ENCODE data around the gene ABTB2.
A peak's percentile ranks its signal among the peaks of the same experiment; 100 is the strongest.

Gene ABTB2

DNA sequence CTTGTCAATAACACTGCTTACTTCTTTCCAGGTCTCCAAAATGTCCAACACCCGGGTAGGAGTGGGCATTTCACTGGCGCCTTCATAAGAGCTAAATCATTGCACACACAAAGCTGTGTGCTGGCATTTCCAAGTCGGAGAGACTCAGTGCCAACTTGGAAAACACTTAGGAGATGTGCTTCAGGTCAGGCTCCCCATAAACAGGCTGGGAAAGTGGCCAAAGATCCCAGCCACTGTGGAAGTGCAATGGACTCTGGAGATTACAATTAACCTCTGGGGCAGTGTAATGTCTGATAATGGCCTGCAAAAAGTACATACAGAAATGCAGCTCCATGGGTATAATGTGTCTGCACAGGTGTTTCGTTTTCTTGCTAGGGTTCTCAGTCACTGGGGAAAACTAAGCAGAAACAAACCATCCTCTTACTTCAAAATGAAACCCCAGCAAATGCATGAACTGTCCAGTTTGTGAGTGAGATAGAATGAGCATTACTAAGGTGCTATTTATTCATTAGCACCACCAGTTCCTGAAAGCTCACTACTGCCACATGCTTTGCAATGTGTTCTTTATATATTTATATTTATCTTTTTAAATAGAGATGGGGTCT, 79.0 kb downstream of the ABTB2 start:
- ATAC-seq, result peak; percentile 50
- no peak overlapping the region for H3K4me3 Mint-ChIP-seq
- no peaks in the 10 kb centered on the region for H3K9me3 Mint-ChIP-seq
- no peaks in the 10 kb centered on the region for H3K36me3 Mint-ChIP-seq
- H3K27ac Mint-ChIP-seq, result no peak overlapping the region
- H3K27me3 Mint-ChIP-seq, result no peaks in the 10 kb centered on the region
- H3K4me1 Mint-ChIP-seq, result peaks cover 13% of the 10 kb centered on the region

- Mint-ChIP-seq H3K4me3 (no peak overlapping the region), H3K27me3 (no peaks in the 10 kb centered on the region), H3K27ac (no peak overlapping the region), H3K4me1 (peaks cover 13% of the 10 kb centered on the region), H3K9me3 (no peaks in the 10 kb centered on the region), H3K36me3 (no peaks in the 10 kb centered on the region)
- no peak for ATAC-seq
Observed at GRCh38 chr11:34278175-34278574, 79.6 kb downstream of the ABTB2 start.

- Mint-ChIP-seq H3K9me3 (no peaks in the 10 kb centered on the region), H3K4me1 (peaks cover 13% of the 10 kb centered on the region), H3K27me3 (no peaks in the 10 kb centered on the region), H3K4me3 (no peak overlapping the region), H3K36me3 (no peaks in the 10 kb centered on the region), H3K27ac (no peak overlapping the region)
- ATAC-seq, result no peak
Observed at GRCh38 chr11:34277171-34277570, 80.6 kb downstream of the ABTB2 start.

DNA sequence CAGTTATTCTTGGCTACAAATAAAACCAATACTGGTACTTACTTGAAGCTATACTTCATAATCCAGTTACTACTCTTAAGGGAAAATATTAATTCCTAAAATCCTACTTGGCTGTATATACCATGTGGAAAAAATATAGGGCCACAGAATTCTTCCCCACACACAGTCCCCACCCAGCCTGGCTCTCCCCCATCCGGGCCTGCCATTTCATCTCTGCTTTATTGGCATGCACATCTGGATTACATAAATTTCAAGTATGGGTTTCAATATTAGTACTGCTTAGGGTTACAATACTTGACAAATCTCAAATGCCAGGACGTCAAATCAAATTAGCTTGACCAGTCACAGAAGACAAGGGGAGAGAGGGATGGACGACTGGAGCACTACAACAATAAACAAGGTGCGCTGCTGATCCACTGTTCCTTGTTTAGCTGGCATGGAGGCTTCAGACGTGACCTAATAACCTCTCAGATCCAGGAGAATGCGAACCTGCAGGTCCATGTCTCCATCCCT, 81.4 kb downstream of the ABTB2 start:
- H3K36me3 Mint-ChIP-seq, result no peaks in the 10 kb centered on the region
- H3K9me3 Mint-ChIP-seq, result no peaks in the 10 kb centered on the region
- no peak for ATAC-seq
- H3K27me3 Mint-ChIP-seq, result no peaks in the 10 kb centered on the region
- peak overlapping the region; percentile 13 for H3K27ac Mint-ChIP-seq
- H3K4me3 Mint-ChIP-seq, result no peak overlapping the region
- peaks cover 13% of the 10 kb centered on the region for H3K4me1 Mint-ChIP-seq

DNA sequence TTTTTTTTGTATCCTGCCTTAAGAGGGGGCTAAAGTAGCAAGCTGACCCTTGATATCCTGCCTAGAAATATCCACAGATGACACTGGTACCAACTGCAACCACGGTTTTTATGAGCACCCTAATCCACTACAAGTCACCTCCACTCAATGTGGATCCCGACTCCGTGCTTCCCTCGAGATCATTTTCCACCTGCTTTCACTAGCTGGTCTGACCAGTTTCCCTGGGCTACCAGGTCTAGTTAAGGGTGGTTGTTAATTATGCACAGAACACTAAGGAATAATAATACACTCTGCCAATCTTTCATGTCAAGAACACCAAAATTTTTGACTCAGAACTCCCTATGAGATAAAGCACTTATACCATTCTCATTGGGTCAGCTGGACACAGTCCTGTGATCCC, 82.3 kb downstream of the ABTB2 start:
- Mint-ChIP-seq H3K27me3 (no peaks in the 10 kb centered on the region), H3K36me3 (no peaks in the 10 kb centered on the region), H3K9me3 (no peaks in the 10 kb centered on the region), H3K4me1 (peaks cover 13% of the 10 kb centered on the region), H3K4me3 (no peak overlapping the region), H3K27ac (peak overlapping the region; percentile 13)
- no peak for ATAC-seq

GRCh38 chr11:34274712-34275398, 83.0 kb downstream of the ABTB2 start:
- Mint-ChIP-seq H3K4me1 (peaks cover 13% of the 10 kb centered on the region), H3K4me3 (no peak overlapping the region), H3K36me3 (no peaks in the 10 kb centered on the region), H3K27ac (no peak overlapping the region), H3K9me3 (no peaks in the 10 kb centered on the region), H3K27me3 (no peaks in the 10 kb centered on the region)
- ATAC-seq, result no peak

DNA sequence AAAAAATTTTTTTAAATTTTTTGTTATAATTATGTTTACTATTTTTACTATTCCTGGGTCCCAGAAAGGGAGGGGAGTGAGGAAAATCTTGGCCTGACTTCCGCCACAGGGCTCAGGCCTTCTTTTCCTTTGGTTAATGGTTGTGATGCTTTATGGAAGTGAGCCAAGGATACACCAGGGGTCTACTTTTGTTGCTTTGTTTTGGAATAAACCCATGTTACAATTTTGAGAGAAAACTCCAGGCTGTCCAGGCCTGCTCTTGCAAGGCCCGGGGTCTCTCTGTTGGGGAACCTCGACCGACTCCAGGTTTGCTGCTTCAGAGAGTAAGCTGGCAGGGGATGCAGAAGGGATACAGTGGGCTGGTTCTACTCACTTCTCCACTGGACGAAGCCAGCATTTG, 84.7 kb downstream of the ABTB2 start:
- Mint-ChIP-seq H3K27ac (no peak overlapping the region), H3K27me3 (no peaks in the 10 kb centered on the region), H3K9me3 (no peaks in the 10 kb centered on the region), H3K4me3 (no peak overlapping the region), H3K4me1 (peaks cover 22% of the 10 kb centered on the region), H3K36me3 (no peaks in the 10 kb centered on the region)
- no peak for ATAC-seq

- Mint-ChIP-seq H3K4me3 (no peak overlapping the region), H3K9me3 (no peaks in the 10 kb centered on the region), H3K36me3 (no peaks in the 10 kb centered on the region), H3K27me3 (no peaks in the 10 kb centered on the region), H3K27ac (no peak overlapping the region), H3K4me1 (peaks cover 28% of the 10 kb centered on the region)
- ATAC-seq, result no peak
Observed at GRCh38 chr11:34271727-34272126, 86.1 kb downstream of the ABTB2 start.

DNA sequence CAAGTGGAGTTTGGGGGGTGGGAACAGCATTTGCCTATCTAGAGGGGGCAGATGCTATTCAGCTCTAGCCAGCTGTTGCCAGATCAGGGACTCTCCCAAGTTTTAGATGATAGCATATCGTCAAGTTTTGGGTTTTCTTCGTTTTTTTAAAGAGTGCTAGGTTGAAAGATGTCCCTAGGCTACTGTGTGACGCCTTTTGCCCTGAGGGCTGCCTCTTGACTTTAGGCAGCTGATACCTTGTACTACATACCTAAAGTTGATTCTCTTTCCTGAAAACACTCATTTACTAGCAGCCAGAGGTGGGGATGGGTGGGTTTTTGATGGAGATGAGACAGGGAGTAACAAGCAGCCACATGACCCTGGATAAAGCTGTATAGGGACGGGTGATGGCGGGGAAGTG, 87.1 kb downstream of the ABTB2 start:
- Mint-ChIP-seq H3K27ac (no peak overlapping the region), H3K4me3 (no peak overlapping the region), H3K4me1 (peaks cover 27% of the 10 kb centered on the region), H3K27me3 (no peaks in the 10 kb centered on the region), H3K9me3 (no peaks in the 10 kb centered on the region), H3K36me3 (no peaks in the 10 kb centered on the region)
- no peak for ATAC-seq

DNA sequence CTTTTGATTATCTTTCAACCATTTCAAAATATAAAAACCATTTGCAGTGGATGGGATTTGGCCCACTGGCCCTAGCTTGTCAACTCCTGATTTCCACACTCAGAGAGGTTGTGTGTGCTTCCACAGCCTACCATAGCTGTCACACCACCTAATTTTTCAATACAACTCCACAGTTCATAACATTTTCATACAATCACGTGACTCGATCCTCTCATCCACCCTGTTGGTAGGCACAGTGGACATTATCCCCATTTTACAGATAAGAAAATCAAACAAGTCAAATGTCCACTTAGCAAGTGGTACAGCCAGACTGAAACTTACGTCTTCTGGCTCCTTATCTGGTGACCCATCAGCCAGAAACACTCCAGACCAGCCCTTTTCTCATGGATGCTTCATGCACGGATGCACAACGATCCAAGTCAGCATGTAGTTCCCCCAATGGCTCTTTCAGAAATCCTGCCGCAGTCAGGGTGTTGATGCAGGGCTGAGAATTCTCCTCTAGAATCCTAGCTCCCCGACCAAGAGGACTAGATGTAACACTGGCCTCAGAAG, 88.0 kb downstream of the ABTB2 start:
- Mint-ChIP-seq H3K27ac (no peak overlapping the region), H3K4me3 (no peak overlapping the region)

GRCh38 chr11:34268906-34269430, 88.8 kb downstream of the ABTB2 start:
- H3K4me1 Mint-ChIP-seq, result peaks cover 27% of the 10 kb centered on the region
- no peaks in the 10 kb centered on the region for H3K36me3 Mint-ChIP-seq
- H3K27ac Mint-ChIP-seq, result no peak overlapping the region
- H3K4me3 Mint-ChIP-seq, result no peak overlapping the region
- no peak for ATAC-seq
- no peaks in the 10 kb centered on the region for H3K9me3 Mint-ChIP-seq
- no peaks in the 10 kb centered on the region for H3K27me3 Mint-ChIP-seq

More for the DNA sequence above, 88.0 kb downstream of the ABTB2 start:
- no peaks in the 10 kb centered on the region for H3K27me3 Mint-ChIP-seq
- H3K36me3 Mint-ChIP-seq, result no peaks in the 10 kb centered on the region
- no peaks in the 10 kb centered on the region for H3K9me3 Mint-ChIP-seq
- no peak for ATAC-seq
- H3K4me1 Mint-ChIP-seq, result peaks cover 24% of the 10 kb centered on the region

- Mint-ChIP-seq H3K36me3 (no peaks in the 10 kb centered on the region), H3K4me1 (peaks cover 27% of the 10 kb centered on the region), H3K27ac (no peak overlapping the region), H3K27me3 (no peaks in the 10 kb centered on the region), H3K4me3 (no peak overlapping the region), H3K9me3 (no peaks in the 10 kb centered on the region)
- no peak for ATAC-seq
Observed at GRCh38 chr11:34267417-34267816, 90.4 kb downstream of the ABTB2 start.

- Mint-ChIP-seq H3K27me3 (no peaks in the 10 kb centered on the region), H3K36me3 (no peaks in the 10 kb centered on the region), H3K9me3 (no peaks in the 10 kb centered on the region), H3K27ac (no peak overlapping the region), H3K4me1 (peaks cover 27% of the 10 kb centered on the region), H3K4me3 (no peak overlapping the region)
- ATAC-seq, result no peak
Observed at GRCh38 chr11:34267013-34267412, 90.8 kb downstream of the ABTB2 start.

- peaks cover 27% of the 10 kb centered on the region for H3K4me1 Mint-ChIP-seq
- H3K9me3 Mint-ChIP-seq, result no peaks in the 10 kb centered on the region
- no peak for ATAC-seq
- no peak overlapping the region for H3K27ac Mint-ChIP-seq
- no peak overlapping the region for H3K4me3 Mint-ChIP-seq
- H3K36me3 Mint-ChIP-seq, result no peaks in the 10 kb centered on the region
- H3K27me3 Mint-ChIP-seq, result no peaks in the 10 kb centered on the region
Observed at GRCh38 chr11:34266090-34266912, 91.5 kb downstream of the ABTB2 start.
